ENCODE results near the gene PHYHIPL.

- TF ChIP-seq NANOG (IDR thresholded peaks at IDR 0.05; ENCODE audit: insufficient read depth, low read depth, low read length, poor library complexity, severe bottlenecking) (no peak), CBX5 (IDR thresholded peaks at IDR 0.05; ENCODE audit: low read depth, low read length) (no peak), YY1 (IDR thresholded peaks at IDR 0.05; ENCODE audit: low read depth, low read length) (no peak), POLR2AphosphoS5 (IDR thresholded peaks at IDR 0.05; ENCODE audit: low read depth, low read length) (no peak), CTCF (IDR thresholded peaks at IDR 0.05; ENCODE audit: control extremely low read depth in 1 of 3, insufficient read depth in 1 of 3, low read depth in 1 of 3, low read length in 3 of 3) (no peak), SP2 (IDR thresholded peaks at IDR 0.05; ENCODE audit: low read length) (no peak), EP300 (IDR thresholded peaks at IDR 0.05; ENCODE audit: borderline replicate concordance in 1 of 2, low read depth in 2 of 2, low read length in 2 of 2) (no peak), TCF12 (IDR thresholded peaks at IDR 0.05; ENCODE audit: low read depth, low read length) (no peak), SUZ12 (IDR thresholded peaks at IDR 0.05; ENCODE audit: low read length) (no peak), KDM5A (IDR thresholded peaks at IDR 0.05; ENCODE audit: low read length) (no peak), POLR2A (IDR thresholded peaks at IDR 0.05; ENCODE audit: control extremely low read depth in 1 of 2, low read depth in 2 of 2, low read length in 2 of 2) (no peak), TAF7 (optimal IDR thresholded peaks at IDR 0.05; ENCODE audit: borderline replicate concordance, low read depth, low read length) (no peak)
These were observed 53.0 kb downstream of the PHYHIPL start for GRCh38 chr10:59229441-59229840.
